HuH-7.5 (cell line): ENCODE results near the gene PARP6.
"Not testable (repeated sequence)": the region's sequence is repeated elsewhere in the genome, so short reads cannot be mapped to it uniquely, and the experiment has no call there.

Source experiments
- DNase-seq: peaks from one replicate; pipeline ENCODE4 v3.0.0; 2011; ENCODE audit warnings: low spot score

Gene PARP6

DNA sequence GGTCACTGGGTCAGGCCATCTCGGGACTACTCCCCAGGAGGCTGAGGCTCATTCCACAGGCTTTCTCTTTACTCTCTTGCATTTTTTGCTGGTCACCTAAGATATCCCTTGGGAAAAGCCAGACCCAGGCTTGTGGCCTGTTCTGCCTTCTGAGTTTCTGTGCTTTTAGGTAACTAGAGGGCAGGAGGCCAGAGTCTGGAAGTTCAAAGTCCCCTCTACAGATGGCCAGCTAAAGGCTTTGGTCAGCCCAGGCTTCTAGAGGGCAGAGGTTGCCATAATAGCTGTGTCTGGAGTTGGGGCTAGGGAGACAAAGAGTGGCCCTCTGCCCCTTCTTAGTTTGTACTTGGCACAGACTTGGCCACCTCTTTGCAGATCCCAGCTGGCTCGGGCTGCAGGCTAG is 8.4 kb upstream of the PARP6 start:
- no peak for DNase-seq

GRCh38 chr15:72278737-72279136 is 6.4 kb upstream of the PARP6 start:
- no peak for DNase-seq

GRCh38 chr15:72276326-72276700 is 4.0 kb upstream of the PARP6 start:
- DNase-seq: no peak

DNA sequence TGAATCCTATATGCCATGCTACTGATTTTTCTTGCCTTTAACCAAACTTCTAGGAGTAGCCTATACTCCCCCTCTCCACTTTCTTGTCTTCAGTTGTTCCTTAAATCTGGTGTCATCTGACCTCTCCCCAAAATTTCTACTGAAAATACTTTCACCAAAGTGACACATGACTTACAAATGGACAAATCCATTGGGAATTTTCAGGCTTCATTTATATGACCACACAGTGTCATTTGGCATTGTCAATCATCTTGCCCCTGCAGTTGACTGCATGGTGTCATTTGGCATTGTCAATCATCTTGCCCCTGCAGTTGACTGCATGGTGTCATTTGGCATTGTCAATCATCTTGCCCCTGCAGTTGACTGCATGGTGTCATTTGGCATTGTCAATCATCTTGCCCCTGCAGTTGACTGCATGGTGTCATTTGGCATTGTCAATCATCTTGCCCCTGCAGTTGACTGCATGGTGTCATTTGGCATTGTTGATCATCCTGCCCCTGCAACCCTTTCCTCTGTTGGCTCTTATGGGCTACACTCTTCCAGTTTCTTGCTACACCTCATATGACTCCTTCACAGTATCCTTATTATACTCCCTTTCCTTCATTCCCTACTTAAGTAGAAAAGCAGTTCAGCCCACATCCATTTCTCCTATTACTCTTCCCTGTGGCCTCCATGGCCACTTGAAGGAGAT is 3.4 kb upstream of the PARP6 start:
- not testable (repeated sequence) for DNase-seq

DNA sequence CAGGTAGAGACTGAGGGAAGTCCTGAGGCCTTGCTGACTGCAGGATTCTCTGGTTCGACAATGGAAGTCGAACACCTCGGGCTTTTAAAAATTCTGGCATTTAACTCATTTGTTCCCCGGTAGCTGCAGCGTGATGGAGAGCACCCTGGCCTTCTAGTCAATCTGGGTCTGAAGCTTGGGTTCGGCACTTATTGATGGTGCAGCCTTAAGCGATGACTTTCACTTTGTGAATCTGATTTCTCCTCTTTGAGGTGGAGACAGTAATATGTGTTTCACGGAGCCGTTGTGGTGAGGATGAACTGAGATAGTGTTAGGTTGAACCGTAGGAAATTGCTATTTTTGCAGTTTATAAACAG is 621 bp upstream of the PARP6 start:
- DNase-seq: no peak

DNA sequence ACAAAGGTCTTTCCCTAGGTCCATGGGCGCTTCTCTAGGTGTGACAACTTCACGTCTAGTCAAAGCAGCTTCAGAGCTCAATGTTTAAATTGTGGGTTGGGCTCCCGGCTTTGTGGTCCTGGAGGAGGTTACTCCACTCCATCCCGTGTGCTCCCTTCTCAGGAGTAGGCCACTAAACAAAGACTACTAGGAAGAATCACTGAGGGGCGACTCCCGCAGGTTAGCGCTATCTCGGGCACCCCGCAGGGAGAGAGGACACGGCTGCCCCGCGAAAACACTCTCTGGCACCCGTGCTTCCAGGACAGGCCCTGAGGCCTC is 500 bp downstream of the PARP6 start:
- peak; percentile 65 for DNase-seq

GRCh38 chr15:72271221-72271620 is 1.1 kb downstream of the PARP6 start:
- no peak for DNase-seq

- DNase-seq: no peak
Measured at GRCh38 chr15:72269739-72270138, 2.6 kb downstream of the PARP6 start.

DNA sequence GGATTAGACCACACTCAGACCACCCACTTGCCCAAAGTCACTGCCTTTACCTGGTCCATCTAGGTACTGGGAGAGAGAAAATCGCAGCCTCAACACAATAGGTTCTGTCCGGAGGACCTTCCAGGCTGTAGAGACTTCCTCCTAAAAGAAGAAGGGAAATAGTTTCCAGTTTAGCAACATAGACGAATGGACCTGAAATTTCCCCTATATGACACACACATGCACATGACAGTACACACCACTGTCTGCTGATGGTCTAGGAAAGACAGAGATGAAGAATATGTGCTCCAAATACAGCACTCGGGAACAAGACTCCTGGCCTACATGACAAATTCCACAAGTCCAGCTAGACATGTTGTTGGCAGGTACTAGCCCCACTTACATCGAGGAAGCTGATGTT is 7.3 kb downstream of the PARP6 start:
- no peak for DNase-seq

- no peak for DNase-seq
Measured at GRCh38 chr15:72252663-72253299, 19.6 kb downstream of the PARP6 start.

- no peak for DNase-seq
Measured at GRCh38 chr15:72249142-72249810, 23.1 kb downstream of the PARP6 start.

DNA sequence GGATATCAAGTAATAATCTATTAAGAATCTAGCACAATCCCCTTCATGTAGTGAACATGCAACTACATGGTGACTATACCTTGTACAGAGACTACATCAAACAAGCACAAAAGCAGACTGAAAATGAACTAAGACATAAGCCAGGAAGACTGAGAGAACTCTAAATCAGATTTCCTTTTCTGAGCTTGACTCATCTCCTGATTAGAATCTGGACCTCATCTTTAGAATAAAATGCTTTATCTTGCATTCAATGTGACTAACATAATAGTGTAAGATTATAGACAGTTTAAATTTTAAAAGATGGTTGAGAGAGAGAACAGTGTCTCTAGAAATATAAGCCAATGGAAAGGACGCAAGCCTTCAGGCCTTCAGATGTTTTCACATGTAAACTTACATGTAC is 23.8 kb downstream of the PARP6 start:
- DNase-seq: no peak

DNA sequence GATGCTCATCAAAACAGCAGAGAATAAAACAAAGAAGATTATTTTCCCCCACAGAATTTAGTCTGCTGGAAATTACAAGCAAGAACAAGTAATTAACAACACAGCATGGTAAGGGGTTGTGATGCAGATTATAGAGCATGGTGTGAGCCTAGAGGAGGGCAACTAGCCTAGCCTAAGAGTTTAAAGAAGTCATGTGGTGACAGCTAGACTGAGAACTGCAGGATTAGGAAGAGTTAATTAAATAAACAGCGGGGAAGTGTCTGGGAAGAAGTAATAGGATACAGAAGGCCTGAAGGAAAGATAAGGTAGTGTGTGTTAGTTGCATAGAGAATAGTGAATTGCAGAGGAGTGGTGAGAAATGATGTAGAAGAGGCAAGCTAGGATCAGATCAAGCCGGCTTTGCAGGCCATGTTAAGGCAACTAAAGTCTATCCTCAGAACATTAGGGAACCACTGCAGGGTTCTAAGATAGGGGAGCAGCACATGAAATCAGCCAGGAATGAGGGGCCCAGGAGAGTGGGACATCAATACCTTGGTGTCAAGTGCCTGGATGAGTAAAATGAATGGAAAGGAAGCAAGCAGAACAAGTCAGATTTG is 29.5 kb downstream of the PARP6 start:
- no peak for DNase-seq

DNA sequence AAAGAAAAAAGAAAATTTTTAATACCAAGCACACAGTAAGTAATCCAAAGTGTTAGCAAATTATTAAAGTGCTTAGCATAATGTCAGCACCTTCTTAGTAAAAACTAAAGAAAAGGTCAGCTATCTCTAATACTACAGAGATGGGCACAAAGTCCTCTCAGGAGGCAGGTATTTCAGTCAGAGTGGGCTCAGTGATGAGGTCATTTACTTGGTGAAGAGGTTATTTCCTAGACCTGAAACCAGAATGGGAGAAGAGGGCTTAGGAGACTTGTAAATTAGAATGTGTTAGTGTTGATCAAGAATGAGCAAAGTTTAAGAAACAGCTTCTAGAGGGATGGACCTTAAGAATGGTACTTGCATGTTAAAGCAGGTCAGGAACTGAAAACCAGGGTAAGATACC is 32.7 kb downstream of the PARP6 start:
- DNase-seq: no peak

GRCh38 chr15:72238586-72238985 is 33.8 kb downstream of the PARP6 start:
- no peak for DNase-seq

DNA sequence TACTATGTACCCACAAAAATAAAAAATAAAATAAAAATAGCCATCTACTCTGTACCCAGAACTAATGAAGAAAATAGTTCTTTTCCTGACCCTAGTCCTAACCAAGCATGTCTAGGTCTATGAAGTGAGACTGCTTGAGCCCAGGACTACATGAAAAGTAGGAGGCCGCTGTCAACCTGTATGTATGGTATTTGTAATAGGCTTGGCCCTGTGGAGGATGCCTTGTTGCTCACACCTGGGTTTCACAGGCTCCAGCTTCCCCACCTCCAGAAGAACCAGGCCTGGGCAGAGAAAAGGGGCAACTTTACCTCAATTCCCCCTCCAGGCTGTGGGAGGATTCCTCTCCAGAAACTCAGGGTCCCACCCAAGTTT is 34.5 kb downstream of the PARP6 start:
- DNase-seq: no peak

DNA sequence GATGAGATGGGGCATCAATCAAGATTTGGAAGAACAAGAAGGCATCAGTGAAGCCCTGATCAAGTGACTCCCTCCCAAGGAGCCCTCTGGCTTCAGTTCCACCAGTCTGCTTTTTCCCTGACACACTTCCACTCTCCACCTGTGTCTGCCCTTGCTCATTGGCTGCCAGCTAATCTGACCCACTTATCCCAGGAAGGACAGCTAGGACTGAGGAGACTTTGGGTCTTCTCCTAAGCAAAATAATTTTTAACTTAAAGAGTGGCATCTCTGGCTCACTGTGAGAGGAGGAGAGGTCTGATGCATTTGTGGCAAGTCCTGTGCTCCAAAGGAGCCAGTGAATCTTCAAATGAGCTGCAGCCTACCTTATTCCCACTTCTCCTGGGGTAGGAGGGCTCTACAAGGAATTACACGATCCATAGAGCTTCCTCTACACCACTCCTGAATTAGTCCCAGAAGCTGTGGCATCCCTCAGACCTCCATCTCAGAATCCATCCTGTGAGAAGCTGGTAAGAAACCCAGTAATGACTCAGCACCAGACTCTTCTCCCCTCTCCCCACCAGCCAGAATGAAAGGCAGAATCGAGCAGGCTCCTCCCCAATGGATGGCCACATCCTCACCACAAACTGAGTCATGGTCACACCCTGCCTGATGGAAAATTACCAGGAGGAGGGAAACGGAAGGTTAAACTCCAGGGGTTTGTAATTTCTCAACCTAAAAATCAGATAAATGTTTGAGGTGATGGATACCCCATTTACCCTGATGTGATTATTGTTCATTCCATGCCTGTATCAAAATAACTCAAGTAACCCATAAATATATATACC is 35.1 kb downstream of the PARP6 start:
- peak; percentile 73 for DNase-seq

- no peak for DNase-seq
Measured at GRCh38 chr15:72236381-72237003, 35.9 kb downstream of the PARP6 start.

- DNase-seq: no peak
Measured at GRCh38 chr15:72235298-72235697, 37.1 kb downstream of the PARP6 start.

- no peak for DNase-seq
Measured at GRCh38 chr15:72233769-72234168, 38.6 kb downstream of the PARP6 start.

DNA sequence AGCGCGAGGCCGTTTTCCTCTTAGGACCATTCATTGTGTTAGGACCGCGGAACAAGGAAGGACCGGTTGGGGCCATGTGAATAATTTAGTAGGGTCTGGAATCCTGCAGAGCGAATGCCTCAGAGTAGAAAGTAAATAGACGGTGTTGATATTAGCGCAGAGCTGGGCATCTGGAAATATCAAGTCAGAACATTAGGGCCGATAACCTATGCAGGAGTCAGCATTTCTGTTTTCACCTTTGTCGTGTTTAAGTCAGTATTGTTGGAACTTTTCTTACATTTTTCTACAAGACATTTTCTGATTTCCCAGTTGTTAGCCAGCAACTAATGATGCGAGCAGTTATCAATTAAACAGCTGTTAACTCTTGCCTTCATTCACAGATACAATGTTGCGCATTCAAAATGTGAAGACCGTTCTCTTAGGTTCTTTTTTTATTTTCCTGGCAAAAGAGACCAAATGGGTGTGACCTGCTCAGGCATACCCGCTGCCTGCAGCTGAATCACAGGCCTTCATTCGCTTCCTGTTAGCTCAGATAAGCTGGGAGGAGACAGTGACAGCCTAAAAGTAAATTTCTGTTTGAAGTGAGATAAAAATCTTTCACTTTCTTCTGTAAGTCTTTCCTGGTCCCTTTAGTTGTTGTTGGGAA is 40.4 kb downstream of the PARP6 start:
- peak; percentile 66 for DNase-seq
